Fibroblast of upper back skin (primary cell): ENCODE measurements around the gene HTR3D.
"Not testable (repeated sequence)": the region's sequence is repeated elsewhere in the genome, so short reads cannot be mapped to it uniquely, and the experiment has no call there.

Experiments used
- DNase-seq: peaks from one replicate; pipeline ENCODE4 v3.0.0-alpha.2; 2013

Gene HTR3D, protein sequence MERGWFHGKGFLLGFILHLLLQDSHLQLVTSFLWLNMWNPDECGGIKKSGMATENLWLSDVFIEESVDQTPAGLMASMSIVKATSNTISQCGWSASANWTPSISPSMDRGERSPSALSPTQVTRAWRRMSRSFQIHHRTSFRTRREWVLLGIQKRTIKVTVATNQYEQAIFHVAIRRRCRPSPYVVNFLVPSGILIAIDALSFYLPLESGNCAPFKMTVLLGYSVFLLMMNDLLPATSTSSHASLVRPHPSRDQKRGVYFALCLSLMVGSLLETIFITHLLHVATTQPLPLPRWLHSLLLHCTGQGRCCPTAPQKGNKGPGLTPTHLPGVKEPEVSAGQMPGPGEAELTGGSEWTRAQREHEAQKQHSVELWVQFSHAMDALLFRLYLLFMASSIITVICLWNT

DNA sequence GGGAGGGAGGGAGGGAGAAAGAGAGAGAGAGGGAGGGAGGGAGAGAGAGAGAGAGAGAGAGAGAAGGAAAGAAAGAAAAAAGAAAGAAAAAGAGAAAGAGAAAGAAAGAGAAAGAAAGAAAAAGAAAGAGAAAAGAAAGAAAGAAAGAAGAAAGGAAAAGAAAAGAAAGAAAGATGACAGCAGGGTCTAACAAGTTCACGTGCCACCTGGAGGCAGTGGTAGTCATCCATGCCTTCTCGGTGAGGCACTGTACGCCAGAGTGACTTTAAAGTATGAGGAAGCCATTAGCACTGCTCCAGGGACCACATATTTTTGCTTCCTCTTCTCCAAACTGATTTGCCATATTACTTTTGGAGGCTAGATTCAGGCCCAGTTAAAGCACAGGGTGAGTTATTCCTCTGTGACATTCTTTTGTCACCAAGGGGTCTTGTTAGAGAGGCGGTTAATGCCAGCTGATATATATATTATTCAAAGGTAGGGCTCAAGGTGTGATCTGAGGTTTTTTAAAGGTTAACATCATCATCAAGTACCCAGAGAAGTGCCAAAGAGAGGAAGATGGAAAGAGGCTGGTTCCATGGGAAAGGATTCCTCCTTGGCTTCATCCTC, at the start of gene HTR3D:
HTR3D (plus strand) TSS at position 556 of the 606 bp plus-strand sequence; CDS start at position 556, 0 bp downstream.
- DNase-seq: no peak

DNA sequence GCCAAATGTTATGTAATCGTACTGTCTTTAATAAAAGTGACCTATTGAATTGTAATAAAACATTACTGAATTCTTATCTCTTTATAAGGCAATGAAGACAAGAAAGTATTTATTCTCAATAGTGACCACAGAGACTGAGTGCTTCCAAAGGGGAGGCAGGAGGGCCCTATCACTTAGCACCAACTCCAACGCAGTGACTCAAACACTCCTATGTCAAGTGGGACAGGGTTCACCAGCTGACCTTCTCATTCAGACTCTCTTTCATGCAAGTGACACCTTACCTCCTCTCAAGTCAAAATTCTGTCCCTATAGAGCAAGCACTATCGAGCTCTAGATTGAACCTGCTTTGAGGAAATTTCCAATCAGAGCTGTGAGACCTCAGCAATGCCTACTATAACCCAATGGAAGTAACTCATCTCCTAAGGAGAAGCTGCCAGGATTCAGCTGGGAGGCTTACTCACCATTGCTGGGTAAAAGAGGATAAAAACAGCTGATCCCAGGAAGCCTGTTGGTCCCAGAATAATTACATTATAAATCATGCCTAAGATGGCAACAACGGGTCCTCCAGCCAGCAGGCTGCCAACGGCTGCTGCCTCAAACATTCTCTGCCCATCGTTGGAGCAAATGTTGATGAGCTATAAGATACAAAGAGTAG, 49.4 kb upstream of the HTR3D start:
- no peak for DNase-seq

DNA sequence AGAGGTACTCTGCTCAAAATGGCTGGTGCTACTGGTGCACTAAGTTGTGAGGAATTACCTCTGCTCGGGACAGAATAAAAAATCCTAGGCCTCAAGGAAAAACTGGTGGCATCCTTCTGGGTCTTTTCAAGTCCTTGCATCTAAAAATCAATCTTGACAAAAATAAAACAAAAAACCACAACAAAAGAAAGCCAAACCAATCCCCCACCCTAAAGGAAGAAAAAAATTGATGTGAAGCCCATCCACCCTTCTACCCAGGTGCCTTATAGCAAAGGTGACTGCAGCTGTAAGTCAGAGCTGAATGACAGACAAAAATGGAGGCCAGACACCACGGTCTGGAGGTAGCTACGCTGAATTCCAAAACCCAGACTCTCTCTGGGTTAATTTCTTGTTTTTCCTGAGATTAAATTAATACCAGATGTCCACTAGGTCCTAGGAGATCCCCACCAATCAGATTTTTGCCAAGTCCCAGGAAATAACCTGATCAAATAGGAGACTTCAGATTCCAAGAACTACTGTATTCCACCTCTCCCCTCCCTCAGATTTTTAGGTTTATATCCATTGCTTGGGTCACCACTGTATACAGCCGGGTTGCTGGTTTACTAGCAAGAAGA, 47.3 kb upstream of the HTR3D start:
- peak; percentile 54 for DNase-seq

DNA sequence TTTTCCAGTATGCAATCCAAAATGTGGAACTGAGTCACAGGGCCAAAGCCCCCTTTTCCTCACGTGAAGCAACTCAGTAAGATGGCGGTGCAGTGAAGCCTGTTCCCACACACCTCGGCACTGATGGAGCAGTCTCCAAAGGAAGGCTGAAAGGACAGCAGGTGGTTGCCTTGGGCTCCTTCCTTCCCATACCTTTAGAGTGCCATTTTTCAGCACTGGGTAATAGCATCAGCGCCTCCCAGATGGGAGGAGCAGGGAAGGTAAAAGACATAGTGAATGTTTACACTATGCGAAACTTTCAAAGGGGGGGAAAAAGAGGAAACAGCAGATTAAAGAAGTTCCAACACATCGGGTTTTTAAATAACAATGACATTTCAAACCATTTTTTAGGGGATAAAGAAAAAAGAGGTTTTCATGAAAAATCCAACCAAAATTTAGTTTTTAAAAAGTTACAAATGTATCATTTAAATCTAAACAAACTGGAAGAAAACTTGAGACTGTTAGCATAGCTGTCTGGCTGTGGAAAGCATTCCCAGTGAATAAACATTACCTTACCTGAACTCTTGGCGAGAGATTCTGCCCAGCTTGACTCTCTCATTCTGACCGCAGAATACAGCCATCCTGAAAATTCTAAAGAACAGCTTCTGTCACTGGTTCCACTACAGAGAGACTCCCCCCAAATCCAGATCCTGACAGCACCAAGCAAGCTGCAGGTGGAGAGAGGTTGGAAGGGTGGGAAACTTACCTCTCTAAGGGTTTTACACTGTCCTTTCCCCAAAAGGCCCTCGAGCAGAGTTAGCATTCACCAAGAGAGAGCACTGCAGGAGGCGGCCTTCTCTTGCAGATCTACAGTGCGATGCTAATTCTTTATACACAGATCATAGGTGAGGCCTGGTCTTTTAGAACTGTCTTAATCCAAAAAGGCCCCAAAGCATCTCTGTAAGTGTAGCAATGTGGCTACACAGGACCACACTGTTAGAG, 46.5 kb upstream of the HTR3D start:
- DNase-seq: no peak

DNA sequence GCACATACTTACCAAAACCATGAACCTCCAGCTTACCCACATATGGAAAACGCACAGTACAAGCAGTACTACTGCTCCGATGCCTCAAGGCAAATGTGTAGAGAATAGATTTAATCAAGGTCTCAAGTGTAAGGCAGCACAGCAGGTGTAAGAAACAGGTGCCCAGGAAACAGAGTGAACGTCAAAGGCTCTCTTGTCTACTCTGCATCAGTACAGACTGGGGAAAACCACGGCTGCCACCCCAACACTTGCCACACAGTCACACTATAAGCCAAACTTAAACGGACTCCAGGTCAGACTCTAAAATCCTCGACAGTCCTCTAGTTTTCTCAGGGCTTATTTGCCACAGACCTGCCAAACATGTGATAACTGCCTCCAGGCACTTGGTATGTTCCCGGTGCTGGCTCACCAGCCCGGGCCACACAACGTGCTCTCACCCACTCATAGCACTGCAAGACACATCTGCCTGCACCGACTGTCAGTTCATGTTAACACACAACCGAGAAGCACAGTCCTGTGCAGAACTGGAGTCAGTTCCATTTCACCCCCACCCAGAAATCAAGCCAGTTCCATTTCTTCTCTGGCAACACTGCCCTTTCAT, 44.4 kb upstream of the HTR3D start:
- no peak for DNase-seq

DNA sequence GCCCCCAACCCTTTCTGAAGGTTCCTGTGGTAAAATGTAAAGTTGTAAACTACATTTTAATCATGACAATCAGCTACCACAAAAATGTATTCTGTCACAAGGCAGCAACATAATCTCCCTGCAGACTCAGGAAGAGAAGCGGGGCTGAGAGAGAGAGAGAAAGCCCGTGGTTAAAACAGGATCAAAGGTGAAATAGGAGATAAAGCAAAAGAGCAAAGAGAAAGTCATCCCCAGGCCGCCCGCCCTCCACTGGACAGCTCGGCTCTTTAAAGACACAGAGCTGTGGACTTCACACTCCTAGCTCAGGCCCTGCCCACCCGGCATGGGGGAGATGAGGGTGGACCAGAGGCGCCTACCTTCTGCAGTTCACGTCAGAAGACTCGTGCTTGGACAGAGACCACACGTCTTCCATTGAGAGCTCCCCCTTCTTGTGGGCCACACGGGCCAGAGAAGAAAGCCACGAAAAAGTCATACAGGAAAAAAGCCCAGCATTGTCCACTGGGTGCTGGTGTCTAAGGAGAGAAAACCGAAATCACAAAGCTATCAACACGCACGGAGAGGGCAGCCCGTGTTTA, 43.2 kb upstream of the HTR3D start:
- peak; percentile 73 for DNase-seq

DNA sequence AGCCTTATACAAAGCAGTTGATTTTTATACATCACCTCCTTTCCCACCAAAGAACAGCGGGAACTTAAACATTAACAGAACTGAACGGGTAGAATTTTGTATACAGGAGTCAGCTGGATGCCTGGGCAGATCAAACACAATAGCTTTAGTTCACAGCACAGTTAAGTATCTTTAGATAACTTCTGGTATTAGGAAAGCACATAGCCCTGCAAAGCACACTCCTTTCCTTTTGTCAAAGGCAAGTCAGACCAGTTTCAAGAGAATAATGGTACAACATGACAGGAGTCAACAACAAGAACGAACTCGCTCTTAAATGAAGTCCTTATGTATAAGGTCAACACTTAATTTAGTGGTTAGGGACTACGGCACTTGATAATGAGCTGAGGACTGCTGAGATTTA, 40.1 kb upstream of the HTR3D start:
- no peak for DNase-seq

DNA sequence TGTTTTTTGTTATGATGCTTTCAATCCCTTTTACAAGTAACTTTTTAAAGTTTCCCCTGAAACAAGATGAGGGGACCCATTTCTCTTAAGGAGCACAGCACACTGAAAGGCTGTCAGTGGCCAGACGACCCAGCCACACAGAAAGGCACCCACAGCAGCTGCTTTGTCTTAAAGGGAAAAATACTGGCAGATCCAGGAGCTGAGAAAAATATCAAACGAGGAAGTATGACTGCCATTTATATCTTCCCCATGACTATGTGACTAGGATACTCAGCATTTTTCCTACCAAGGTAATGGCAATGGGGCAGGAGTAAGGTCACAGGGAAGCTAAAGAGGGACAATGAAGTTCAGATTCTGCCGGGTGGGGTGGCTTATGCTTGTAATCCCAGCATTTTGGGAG, 29.8 kb upstream of the HTR3D start:
- no peak for DNase-seq

DNA sequence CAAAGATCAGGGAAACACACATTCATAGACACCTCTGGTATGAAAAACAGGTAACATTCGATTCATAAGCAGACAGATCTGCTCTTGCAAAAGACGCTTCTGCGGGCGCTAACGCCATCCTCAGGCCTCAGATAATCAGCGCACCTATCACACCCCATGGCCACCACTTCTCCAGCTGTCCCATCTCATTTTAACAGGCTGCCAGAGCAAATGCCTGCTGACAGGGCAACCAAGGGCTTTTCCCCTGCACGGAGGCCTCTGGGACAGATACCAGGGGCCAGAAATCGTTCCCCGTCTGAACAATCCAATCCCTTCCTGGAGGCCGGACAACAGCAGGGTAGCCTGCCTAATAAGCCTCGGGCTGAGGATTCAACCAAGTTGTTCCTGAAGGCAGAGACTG, 29.1 kb upstream of the HTR3D start:
- no peak for DNase-seq

DNA sequence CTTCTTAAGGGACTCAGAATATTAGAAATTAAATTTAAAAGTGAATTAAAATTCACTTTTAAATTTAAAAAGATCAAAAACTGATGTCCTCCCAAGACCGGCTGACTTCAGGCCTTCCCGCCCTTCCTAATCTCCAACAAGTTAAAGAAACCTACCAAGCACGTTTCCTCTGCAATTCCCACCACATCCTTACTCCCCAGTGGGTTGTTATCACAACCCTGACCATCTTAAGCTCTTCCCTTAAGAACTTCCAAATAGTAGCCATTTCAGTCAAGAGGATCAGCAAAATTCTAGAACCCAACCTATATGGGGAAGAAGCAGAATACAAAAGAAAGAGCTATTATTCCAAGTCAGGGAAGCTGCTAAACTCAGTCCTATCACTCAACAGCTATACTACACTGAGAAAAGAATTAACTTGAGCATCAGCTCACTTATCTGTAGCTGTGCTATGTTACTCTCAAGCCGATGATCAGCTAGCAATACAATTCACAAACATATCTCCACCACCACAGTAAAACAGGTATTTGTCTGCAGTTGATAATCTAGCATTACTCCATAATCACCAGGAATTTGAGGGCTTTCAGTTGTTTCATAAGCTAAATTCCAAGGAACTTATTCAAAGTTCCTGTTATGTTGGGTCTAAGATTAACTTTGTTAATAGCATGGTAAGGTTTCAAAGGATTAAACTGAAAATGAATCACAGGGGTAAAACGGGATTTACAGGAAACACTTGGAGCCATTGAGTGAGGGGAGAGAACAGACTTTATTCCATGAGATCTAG, 28.2 kb upstream of the HTR3D start:
- peak; percentile 87 for DNase-seq

DNA sequence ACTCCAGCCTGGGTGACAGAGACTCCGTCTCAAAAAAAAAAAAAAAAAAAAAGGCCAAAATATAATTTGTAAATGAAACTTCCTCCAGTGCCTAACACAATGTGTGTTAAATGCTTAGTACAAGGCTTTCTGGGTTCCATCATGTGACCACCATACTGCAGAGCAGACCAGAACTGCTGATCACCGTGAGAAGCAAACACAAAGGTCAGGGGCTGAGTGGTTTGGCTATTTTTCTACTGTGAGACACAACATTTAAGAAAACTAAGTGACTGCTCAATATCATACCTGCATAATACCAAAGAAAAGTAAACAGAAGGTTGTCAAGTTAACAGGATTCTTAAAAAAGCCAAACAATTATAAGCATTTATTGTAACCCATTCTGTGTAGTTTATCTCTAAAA, 27.1 kb upstream of the HTR3D start:
- no peak for DNase-seq

DNA sequence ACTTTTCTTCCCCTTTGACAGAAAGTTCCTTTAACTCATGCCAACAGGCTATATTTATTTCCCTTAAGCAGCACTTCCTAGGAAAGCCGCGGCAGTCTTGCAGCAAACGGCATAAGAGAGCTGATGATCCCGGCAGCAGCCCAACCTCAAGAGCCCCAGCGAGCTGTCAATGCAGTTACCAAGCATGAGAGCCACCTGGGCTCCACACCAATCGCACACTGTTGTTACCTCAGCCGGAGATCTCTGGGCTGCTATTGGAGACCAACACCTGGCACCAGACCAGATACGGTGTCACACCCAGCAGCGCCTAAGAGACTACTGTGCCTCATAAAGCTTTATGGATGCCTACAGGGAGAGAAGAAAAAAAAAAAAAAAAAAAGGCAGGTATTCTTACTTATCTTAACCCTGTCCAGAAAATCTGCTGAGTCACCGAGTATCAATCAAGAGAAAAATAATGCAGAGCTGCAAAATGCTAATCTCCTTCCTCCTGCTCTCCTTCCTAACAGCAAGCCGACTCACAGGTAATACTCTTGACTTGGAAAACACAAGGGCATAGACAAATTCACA, 25.5 kb upstream of the HTR3D start:
- peak; percentile 52 for DNase-seq

DNA sequence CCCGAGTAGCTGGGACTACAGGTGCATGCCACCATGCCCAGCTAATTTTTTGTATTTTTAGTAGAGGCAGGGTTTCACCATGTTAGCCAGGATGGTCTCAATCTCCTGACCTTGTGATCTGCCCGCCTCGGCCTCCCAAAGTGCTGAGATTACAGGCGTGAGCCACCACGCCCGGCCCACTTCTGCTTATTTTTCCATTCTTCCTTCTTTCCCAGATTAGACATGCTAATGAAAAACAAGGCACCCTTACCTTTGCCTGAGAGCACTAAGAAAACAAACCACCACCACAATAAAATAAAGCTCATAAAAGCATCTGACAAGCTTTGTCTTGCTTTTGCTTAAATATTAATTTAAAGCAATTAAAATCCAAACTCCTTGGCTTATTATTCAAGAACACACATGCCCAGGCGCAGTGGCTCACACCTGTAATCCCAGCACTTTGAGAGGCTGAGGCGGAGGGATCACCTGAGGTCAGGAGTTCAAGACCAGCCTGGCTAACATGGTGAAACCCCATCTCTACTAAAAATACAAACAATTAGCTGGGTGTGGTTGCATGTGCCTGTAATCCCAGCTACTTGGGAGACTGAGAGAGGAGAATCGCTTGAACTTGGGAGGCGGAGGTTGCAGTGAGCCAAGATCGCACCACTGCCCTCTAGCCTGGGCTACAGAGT, 24.3 kb upstream of the HTR3D start:
- DNase-seq: not testable (repeated sequence)

DNA sequence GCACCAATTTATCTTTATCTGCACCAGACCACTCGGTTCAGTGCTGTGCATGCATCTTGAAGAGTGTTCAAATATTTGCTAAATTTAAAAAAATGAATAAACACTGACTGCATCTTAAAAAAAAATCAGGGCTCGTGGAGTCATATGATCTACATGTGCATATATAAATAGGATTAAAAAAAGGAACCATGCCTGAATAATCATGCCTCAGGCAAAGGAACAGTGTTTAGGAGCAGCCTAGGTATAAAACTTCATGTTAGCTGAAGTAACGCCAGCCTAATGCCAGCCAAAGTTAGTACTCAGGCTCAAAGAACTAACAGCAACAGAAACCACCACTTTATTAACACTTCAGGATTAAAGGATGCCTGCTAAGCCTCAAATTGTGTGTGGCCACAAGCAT, 23.4 kb upstream of the HTR3D start:
- DNase-seq: no peak

DNA sequence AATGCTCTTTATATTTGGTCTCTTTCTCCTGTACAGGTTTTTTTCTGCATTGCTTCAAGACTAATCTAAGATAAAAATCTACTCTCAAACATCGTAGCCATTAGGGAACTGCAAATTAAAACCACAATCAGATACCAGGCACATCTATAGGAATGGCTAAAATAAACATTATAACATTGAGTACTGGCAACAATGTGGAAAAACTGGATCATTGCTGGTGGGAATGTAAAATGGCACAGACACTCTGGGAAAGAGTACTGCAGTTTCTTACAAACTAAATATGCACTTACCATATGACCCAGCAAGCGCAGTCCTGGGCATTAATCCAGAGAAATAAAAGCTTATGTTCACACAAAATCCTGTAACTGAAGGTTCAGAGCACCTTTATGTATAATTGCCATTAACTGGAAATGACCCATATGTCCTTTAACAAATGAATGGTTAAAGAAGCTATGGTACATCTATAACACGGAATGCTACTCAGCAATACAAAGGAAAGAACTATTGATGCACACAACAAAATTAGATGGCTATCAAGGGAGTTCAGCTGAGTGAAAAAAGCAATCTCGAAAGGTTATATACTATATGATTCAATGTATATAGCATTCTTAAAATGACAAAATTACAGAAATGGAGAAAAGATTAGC, 20.2 kb upstream of the HTR3D start:
- DNase-seq: no peak

DNA sequence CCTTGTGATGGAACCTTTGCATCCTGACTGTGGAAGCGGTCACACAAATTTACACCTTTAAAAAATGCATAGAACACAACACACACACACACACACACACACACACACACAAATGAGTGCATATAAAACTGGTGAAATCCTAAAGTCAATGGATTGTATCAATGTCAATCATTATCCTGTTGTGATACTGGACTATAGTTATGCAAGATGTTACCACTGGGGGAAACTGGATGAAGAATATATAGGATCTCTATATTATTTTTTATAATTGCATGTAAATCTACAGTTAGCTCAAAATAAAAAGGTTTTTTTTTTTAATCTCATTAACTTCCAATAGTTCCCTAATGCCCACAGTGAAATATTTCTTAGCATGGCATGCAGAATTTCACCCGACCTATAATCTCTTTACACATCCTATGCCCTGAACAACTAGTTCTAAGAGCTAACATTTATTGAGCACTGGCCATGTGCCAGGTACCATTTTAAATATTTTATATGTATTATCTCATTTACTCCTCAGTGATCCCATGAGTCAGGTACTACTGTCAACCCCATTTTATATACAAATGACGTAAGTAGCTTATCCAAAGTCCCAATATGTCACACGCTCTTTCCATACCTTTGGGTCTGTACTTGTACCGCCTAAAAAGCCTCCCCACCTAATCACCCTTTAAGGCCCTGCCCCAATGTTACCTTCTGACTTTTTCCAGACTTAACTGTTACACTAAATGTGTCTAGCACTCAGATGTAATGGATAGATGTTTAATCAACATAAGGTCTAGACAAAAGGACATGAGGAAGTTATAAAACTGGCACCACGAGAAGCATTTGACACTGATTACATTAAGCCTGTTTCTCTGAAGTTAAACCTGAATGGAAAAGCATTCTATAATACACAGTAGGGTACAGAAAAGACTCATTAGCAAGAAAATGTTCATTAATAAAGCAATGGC, 19.3 kb upstream of the HTR3D start:
- no peak for DNase-seq

DNA sequence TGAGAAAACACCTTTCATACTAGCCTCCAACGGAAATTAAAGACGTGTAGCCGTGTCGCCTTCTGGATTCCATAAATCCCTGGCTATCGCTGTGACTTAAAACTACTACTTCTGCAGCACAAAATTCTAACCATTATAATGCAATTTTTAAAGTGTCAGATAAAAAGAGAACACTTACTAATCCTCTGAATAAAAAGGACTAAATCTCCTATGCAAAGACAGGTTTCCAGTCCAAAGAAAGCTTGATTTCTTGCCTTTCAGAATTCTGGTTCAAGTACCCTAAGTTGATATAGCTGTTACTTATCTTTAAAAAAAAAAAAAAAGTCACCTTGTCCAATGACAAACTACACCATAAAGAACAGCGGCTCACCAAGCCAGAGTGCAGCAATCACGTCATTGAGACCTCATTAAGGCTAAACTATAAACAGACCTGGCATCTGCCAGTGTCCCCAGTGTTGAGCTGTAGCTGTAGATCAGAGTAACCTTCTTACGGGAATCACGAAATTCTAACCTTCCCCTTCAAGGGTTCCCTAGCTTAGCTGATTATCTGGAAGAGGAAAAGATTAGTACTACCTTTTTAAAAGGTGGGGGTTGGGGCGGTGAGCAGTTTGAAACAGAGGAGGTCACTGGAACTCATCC, 16.0 kb upstream of the HTR3D start:
- DNase-seq: no peak

DNA sequence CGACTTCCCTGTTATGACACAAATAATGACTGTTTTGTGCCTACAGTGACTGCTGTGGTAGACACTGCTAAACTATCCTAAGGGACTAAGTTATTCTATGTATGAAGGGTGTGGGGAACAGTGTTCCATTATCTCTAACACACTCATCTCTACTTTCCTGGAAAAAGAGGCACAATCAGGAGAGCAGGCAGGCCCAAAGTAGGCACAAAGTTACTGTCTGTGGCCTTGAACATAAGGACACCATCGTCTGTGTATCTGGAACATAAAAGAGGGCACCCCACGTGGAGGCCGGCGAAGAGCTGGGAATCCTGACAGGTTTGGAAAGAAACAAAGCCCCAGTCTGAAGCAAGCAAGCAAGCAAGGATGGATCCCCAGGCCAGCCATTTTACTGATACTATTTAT, 15.4 kb upstream of the HTR3D start:
- no peak for DNase-seq
